ENCODE results near the gene AURKA. TPM values are rescaled to one million over a fixed set of nuclear protein-coding genes. Genes with fewer than 3 reads are reported as not detected.
"Not testable (repeated sequence)": the region's sequence is repeated elsewhere in the genome, so short reads cannot be mapped to it uniquely, and the experiment has no call there.

The AURKA gene
- polyA plus RNA-seq, 3 donors, result 0.79 to 1.3 (median 0.92) TPM

GRCh38 chr20:56423886-56424285 is 31.9 kb upstream of the AURKA start:
- WGBS, 3 donors, result 49 to 69% (median 51%) methylated on average over 1 of the region's 1 CpG
- no peak overlapping the region for H3K27ac ChIP-seq (ENCODE audit: low read depth, low read length)

- H3K27ac ChIP-seq (ENCODE audit: low read depth, low read length), result no peak overlapping the region
- 96 to 100% (median 100%) methylated on average over 1 of the region's 1 CpG for WGBS, 3 donors
These were observed 31.2 kb upstream of the AURKA start for GRCh38 chr20:56423211-56423610.

GRCh38 chr20:56422824-56423189 is 30.8 kb upstream of the AURKA start:
- H3K27ac ChIP-seq (ENCODE audit: low read depth, low read length), result no peak overlapping the region
- 50 to 57% (median 52%) methylated on average over 4 of the region's 4 CpGs for WGBS, 3 donors

GRCh38 chr20:56422076-56422823 is 30.2 kb upstream of the AURKA start:
- no peak overlapping the region for H3K27ac ChIP-seq (ENCODE audit: low read depth, low read length)
- 38 to 55% (median 40%) methylated on average over 9 of the region's 9 CpGs for WGBS, 3 donors

- H3K27ac ChIP-seq (ENCODE audit: low read depth, low read length), result no peak overlapping the region
- WGBS, 3 donors, result 77 to 81% (median 77%) methylated on average over 11 of the region's 11 CpGs
These were observed 29.1 kb upstream of the AURKA start for GRCh38 chr20:56420940-56421688.

- WGBS, 3 donors, result 66 to 76% (median 76%) methylated on average over 2 of the region's 2 CpGs
- H3K27ac ChIP-seq (ENCODE audit: low read depth, low read length), result no peak overlapping the region
These were observed 28.0 kb upstream of the AURKA start for GRCh38 chr20:56420028-56420427.

GRCh38 chr20:56418385-56418861 is 26.4 kb upstream of the AURKA start:
- 42 to 71% (median 53%) methylated on average over 11 of the region's 11 CpGs for WGBS, 3 donors
- peak overlapping the region; percentile 15 for H3K27ac ChIP-seq (ENCODE audit: low read depth, low read length)

GRCh38 chr20:56417911-56418310 is 25.9 kb upstream of the AURKA start:
- WGBS, 3 donors, result 82 to 87% (median 83%) methylated on average over 4 of the region's 4 CpGs
- H3K27ac ChIP-seq (ENCODE audit: low read depth, low read length), result no peak overlapping the region

GRCh38 chr20:56417402-56417801 is 25.4 kb upstream of the AURKA start:
- no peak overlapping the region for H3K27ac ChIP-seq (ENCODE audit: low read depth, low read length)
- WGBS, 3 donors, result 77 to 90% (median 80%) methylated on average over 7 of the region's 7 CpGs

- 85 to 89% (median 87%) methylated on average over 12 of the region's 12 CpGs for WGBS, 3 donors
- no peak overlapping the region for H3K27ac ChIP-seq (ENCODE audit: low read depth, low read length)
These were observed 23.1 kb upstream of the AURKA start for GRCh38 chr20:56414842-56415765.

GRCh38 chr20:56412949-56413348 is 20.9 kb upstream of the AURKA start:
- WGBS, 3 donors, result 96 to 98% (median 96%) methylated on average over 3 of the region's 3 CpGs
- H3K27ac ChIP-seq (ENCODE audit: low read depth, low read length), result peak overlapping the region; percentile 2

- peak overlapping the region; percentile 54 for H3K27ac ChIP-seq (ENCODE audit: low read depth, low read length)
- WGBS, 3 donors, result 85 to 89% (median 85%) methylated on average over 7 of the region's 7 CpGs
These were observed 20.4 kb upstream of the AURKA start for GRCh38 chr20:56412473-56412790.

GRCh38 chr20:56411759-56412472 is 19.9 kb upstream of the AURKA start, which contains the start of gene CASS4:
TSS of gene CASS4 (plus strand) at chr20:56412260. CDS start at chr20:56412459, 199 bp downstream.
- H3K27ac ChIP-seq (ENCODE audit: low read depth, low read length), result peak within 1 kb of the TSS; percentile 54
- 15 to 60% (median 15%) methylated on average over 10 of the region's 10 CpGs for WGBS, 3 donors

GRCh38 chr20:56411287-56411686 is 19.3 kb upstream of the AURKA start:
- 83 to 94% (median 87%) methylated on average over 7 of the region's 7 CpGs for WGBS, 3 donors
- H3K27ac ChIP-seq (ENCODE audit: low read depth, low read length), result peak overlapping the region; percentile 54

GRCh38 chr20:56409956-56410355 is 17.9 kb upstream of the AURKA start:
- 28 to 96% (median 86%) methylated on average over 1 of the region's 1 CpG for WGBS, 3 donors
- no peak overlapping the region for H3K27ac ChIP-seq (ENCODE audit: low read depth, low read length)

GRCh38 chr20:56409521-56409920 is 17.5 kb upstream of the AURKA start:
- no peak overlapping the region for H3K27ac ChIP-seq (ENCODE audit: low read depth, low read length)
- 54 to 82% (median 56%) methylated on average over 5 of the region's 5 CpGs for WGBS, 3 donors

GRCh38 chr20:56406910-56407309 is 14.9 kb upstream of the AURKA start:
- WGBS, 3 donors, result 74 to 90% (median 82%) methylated on average over 3 of the region's 3 CpGs
- no peak overlapping the region for H3K27ac ChIP-seq (ENCODE audit: low read depth, low read length)

- WGBS, 3 donors, result 89 to 97% (median 95%) methylated on average over 12 of the region's 12 CpGs
- not testable (repeated sequence) for H3K27ac ChIP-seq (ENCODE audit: low read depth, low read length)
These were observed 13.3 kb upstream of the AURKA start for GRCh38 chr20:56405356-56405755.

Data from adipose tissue (tissue), 3 donors.